Dermis blood vessel endothelial cell (primary cell): ENCODE data around the gene STON2. TPM values are rescaled to one million over a fixed set of nuclear protein-coding genes. Genes with fewer than 3 reads are reported as not detected.

ENCODE experiments used
- DNase-seq: peaks from one replicate; pipeline ENCODE4 v3.0.0; 2010
- total RNA-seq: library from RNA; depleted of rRNA; stranded (reverse); fragments of >200 nt; gene quantifications from 2 replicates; pipeline ENCODE4 v1.2.3, GENCODE V29; 2014

STON2 gene
- total RNA-seq, 1 donor from 2014 or later, result 100 TPM

- peak; percentile 98 for DNase-seq
Observed at GRCh38 chr14:81219210-81219758, 180.8 kb downstream of the STON2 start.

GRCh38 chr14:81211844-81212243 is 188.3 kb downstream of the STON2 start:
- peak; percentile 54 for DNase-seq

Other genes starting within 250 kb of the STON2 start
- 31.7 and 58.1 TPM in 2 replicates for gene GTF2A1, start 179.4 kb downstream of the STON2 start, total RNA-seq
- 86.1 and 95.8 TPM in 2 replicates for gene SEL1L, start 133.5 kb upstream of the STON2 start, total RNA-seq